ENCODE data around the gene GRK5.

The GRK5 gene

GRCh38 chr10:119353421-119353820, 146.1 kb downstream of the GRK5 start:
- Histone ChIP-seq H3K79me2 (ENCODE audit: control insufficient read depth, low read length) (no peaks in the 10 kb centered on the region), H3K9me2 (replicated peaks; ENCODE audit: control insufficient read depth, low read length) (no peaks in the 10 kb centered on the region), H4K20me1 (ENCODE audit: control insufficient read depth, insufficient read depth, low read depth, low read length) (no peaks in the 10 kb centered on the region), H3K27me3 (ENCODE audit: control insufficient read depth, low read length) (no peaks in the 10 kb centered on the region), H3K4me2 (ENCODE audit: low read length) (no peak overlapping the region), H3K4me3 (ENCODE audit: low read length) (no peak overlapping the region), H3K27ac (ENCODE audit: low read depth, low read length) (no peak overlapping the region), H3K9me3 (ENCODE audit: control insufficient read depth, insufficient read depth, low read length) (peaks cover 45% of the 10 kb centered on the region), H3F3A (ENCODE audit: control insufficient read depth, insufficient read depth) (no peaks in the 10 kb centered on the region), H3K36me3 (ENCODE audit: control insufficient read depth, low read length) (no peaks in the 10 kb centered on the region), H3K4me1 (ENCODE audit: control insufficient read depth, low read length) (peaks cover 3% of the 10 kb centered on the region; the same call in 1 of the 2 replicates)
- TF ChIP-seq EZH2phosphoT487 (IDR thresholded peaks at IDR 0.05; ENCODE audit: borderline replicate concordance, low read length): no peak
- no peak for TF ChIP-seq CTCF (IDR thresholded peaks at IDR 0.05; ENCODE audit: low read depth, low read length, poor library complexity, severe bottlenecking)

DNA sequence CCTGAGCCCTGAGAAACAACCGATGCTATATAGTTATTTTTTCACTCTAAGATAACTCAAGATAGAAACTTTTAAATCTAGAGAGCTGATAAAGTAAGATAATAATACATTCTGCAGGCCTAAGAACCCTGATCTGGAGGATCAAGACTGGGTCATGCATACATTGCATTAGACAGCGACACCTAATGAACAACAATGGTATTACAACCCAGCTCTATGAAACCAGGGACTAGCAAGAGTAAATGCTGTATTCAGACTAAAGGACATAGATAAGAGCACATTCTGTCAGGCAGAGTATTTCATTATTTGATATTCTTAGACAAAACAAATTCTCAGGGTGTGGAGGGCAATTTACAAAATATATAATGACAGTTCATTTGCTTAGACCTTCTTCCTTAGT, 148.6 kb downstream of the GRK5 start:
- H3K9me2 ChIP-seq (replicated peaks; ENCODE audit: control insufficient read depth, low read length): no peaks in the 10 kb centered on the region
- TF ChIP-seq EZH2phosphoT487 (IDR thresholded peaks at IDR 0.05; ENCODE audit: borderline replicate concordance, low read length) (no peak), CTCF (IDR thresholded peaks at IDR 0.05; ENCODE audit: low read depth, low read length, poor library complexity, severe bottlenecking) (peak; percentile 57)
- no peaks in the 10 kb centered on the region for H3K79me2 ChIP-seq (ENCODE audit: control insufficient read depth, low read length)
- H3K36me3 ChIP-seq (ENCODE audit: control insufficient read depth, low read length): no peaks in the 10 kb centered on the region
- H3K27ac ChIP-seq (ENCODE audit: low read depth, low read length): no peak overlapping the region
- no peaks in the 10 kb centered on the region for H3K27me3 ChIP-seq (ENCODE audit: control insufficient read depth, low read length)
- H3K4me2 ChIP-seq (ENCODE audit: low read length): no peak overlapping the region
- H3K9me3 ChIP-seq (ENCODE audit: control insufficient read depth, insufficient read depth, low read length): peaks cover 47% of the 10 kb centered on the region
- H3K4me3 ChIP-seq (ENCODE audit: low read length): no peak overlapping the region
- H3K4me1 ChIP-seq (ENCODE audit: control insufficient read depth, low read length): peaks cover 3% of the 10 kb centered on the region; the same call in 1 of the 2 replicates
- no peaks in the 10 kb centered on the region for H4K20me1 ChIP-seq (ENCODE audit: control insufficient read depth, insufficient read depth, low read depth, low read length)
- no peaks in the 10 kb centered on the region for H3F3A ChIP-seq (ENCODE audit: control insufficient read depth, insufficient read depth)

- H3K4me1 ChIP-seq (ENCODE audit: control insufficient read depth, low read length): peaks cover 3% of the 10 kb centered on the region; the same call in 1 of the 2 replicates
- H3K9me3 ChIP-seq (ENCODE audit: control insufficient read depth, insufficient read depth, low read length): peaks cover 36% of the 10 kb centered on the region
- no peak overlapping the region for H3K4me3 ChIP-seq (ENCODE audit: low read length)
- H3K27ac ChIP-seq (ENCODE audit: low read depth, low read length): no peak overlapping the region
- H3K79me2 ChIP-seq (ENCODE audit: control insufficient read depth, low read length): no peaks in the 10 kb centered on the region
- H3K4me2 ChIP-seq (ENCODE audit: low read length): no peak overlapping the region
- no peaks in the 10 kb centered on the region for H3K36me3 ChIP-seq (ENCODE audit: control insufficient read depth, low read length)
- H3K9me2 ChIP-seq (replicated peaks; ENCODE audit: control insufficient read depth, low read length): no peaks in the 10 kb centered on the region
- peaks cover 6% of the 10 kb centered on the region for H3K27me3 ChIP-seq (ENCODE audit: control insufficient read depth, low read length)
- H3F3A ChIP-seq (ENCODE audit: control insufficient read depth, insufficient read depth): no peaks in the 10 kb centered on the region
- H4K20me1 ChIP-seq (ENCODE audit: control insufficient read depth, insufficient read depth, low read depth, low read length): no peaks in the 10 kb centered on the region
- TF ChIP-seq CTCF (IDR thresholded peaks at IDR 0.05; ENCODE audit: low read depth, low read length, poor library complexity, severe bottlenecking): no peak
- TF ChIP-seq EZH2phosphoT487 (IDR thresholded peaks at IDR 0.05; ENCODE audit: borderline replicate concordance, low read length): no peak
Observed at GRCh38 chr10:119357412-119358151, 150.2 kb downstream of the GRK5 start.
